ENCODE data around the gene NAT9.
A peak's percentile ranks its signal among the peaks of the same experiment; 100 is the strongest.

NAT9 gene

GRCh38 chr17:74748529-74749278, 27.4 kb downstream of the NAT9 start, which contains the start of gene NHERF1:
Gene NHERF1, plus strand, starts transcription at chr17:74748628. Its CDS starts 219 bp downstream, at chr17:74748847.
- Histone ChIP-seq H3K9ac (ENCODE audit: low read length) (peak within 1 kb of the TSS; percentile 57), H3K27me3 (ENCODE audit: control insufficient read depth in 1 of 2, insufficient read depth in 2 of 2, low read length in 2 of 2) (peaks cover 3 to 24% of the 10 kb centered on the region in 2 donors), H3K4me1 (ENCODE audit: insufficient read depth, low read length) (peaks cover 9% of the 10 kb centered on the region), H3K36me3 (ENCODE audit: insufficient read depth, low read length) (no peaks in the 10 kb centered on the region), H3K9me3 (ENCODE audit: low read length) (no peaks in the 10 kb centered on the region), H3K27ac (ENCODE audit: low read depth, low read length) (no peak within 1 kb of the TSS), H3K4me3 (ENCODE audit: low read depth in 1 of 2, low read length in 2 of 2) (peak within 1 kb of the TSS; percentile 77 to 80)

DNA sequence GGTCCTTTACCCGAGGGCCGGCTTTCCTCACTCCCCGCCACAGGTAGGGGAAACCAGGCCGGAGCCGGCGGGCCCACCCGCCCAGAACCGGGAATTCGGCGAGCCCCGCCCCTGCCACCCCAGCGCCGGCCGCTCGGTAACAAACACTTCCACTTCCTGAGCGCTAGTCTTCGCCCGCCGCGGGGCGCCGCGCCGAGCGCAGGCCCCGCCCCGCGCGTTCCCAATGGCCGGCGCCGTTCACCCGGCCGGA, 27.9 kb downstream of the NAT9 start:
- Histone ChIP-seq H3K36me3 (ENCODE audit: insufficient read depth, low read length) (no peaks in the 10 kb centered on the region), H3K27me3 (ENCODE audit: control insufficient read depth in 1 of 2, insufficient read depth in 2 of 2, low read length in 2 of 2) (peaks cover 5 to 28% of the 10 kb centered on the region in 2 donors), H3K27ac (ENCODE audit: low read depth, low read length) (no peak overlapping the region), H3K4me1 (ENCODE audit: insufficient read depth, low read length) (peaks cover 9% of the 10 kb centered on the region), H3K9me3 (ENCODE audit: low read length) (no peaks in the 10 kb centered on the region), H3K9ac (ENCODE audit: low read length) (no peak overlapping the region), H3K4me3 (ENCODE audit: low read depth in 1 of 2, low read length in 2 of 2) (peak overlapping the region; percentile 35 to 80)

DNA sequence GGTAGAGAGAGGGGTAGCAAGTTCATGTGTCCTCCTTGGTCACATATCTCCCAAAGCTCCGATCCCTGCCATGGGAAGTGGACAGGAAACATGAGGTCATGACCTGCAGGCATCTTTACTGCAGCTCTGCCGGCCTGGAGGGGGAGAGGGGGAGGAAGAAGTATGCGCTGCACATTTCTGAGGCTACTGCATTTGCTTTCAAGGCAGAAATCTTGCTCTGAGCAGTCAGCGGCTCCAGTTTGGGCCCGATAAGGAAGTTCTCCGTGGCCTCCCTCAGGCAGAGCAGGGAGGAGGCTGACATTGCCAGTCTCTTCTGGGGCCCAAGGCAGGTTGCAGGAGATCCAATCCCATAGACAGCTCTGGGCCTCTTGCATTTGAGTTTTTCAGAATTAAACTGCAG, 29.2 kb downstream of the NAT9 start:
- Histone ChIP-seq H3K4me3 (ENCODE audit: low read depth in 1 of 2, low read length in 2 of 2) (no peak overlapping the region), H3K36me3 (ENCODE audit: insufficient read depth, low read length) (no peaks in the 10 kb centered on the region), H3K9me3 (ENCODE audit: low read length) (no peaks in the 10 kb centered on the region), H3K27ac (ENCODE audit: low read depth, low read length) (no peak overlapping the region), H3K9ac (ENCODE audit: low read length) (no peak overlapping the region), H3K27me3 (ENCODE audit: control insufficient read depth in 1 of 2, insufficient read depth in 2 of 2, low read length in 2 of 2) (peaks cover 5 to 31% of the 10 kb centered on the region in 2 donors), H3K4me1 (ENCODE audit: insufficient read depth, low read length) (peaks cover 9% of the 10 kb centered on the region)

DNA sequence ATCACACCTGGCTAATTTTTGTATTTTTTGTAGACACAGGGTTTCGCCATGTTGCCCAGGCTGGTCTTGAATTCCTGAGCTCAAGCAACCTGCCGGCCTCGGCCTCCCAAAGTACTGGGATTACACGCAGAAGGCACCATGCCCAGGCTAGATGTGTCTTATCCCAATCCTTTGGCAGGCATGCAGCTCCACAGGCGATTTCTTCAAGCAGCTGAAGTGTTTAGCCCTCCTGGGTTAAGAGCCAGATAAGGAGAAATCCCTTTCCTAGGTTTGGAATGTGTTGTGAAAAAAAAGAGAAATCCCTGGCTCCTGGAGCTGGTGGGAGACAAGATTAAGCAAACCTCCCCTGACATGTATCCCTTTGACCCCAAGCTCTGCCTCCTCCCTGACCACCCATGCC, 29.8 kb downstream of the NAT9 start:
- no peaks in the 10 kb centered on the region for H3K9me3 ChIP-seq (ENCODE audit: low read length)
- H3K36me3 ChIP-seq (ENCODE audit: insufficient read depth, low read length) = no peaks in the 10 kb centered on the region
- H3K27ac ChIP-seq (ENCODE audit: low read depth, low read length) = no peak overlapping the region
- peaks cover 5 to 31% of the 10 kb centered on the region in 2 donors for H3K27me3 ChIP-seq (ENCODE audit: control insufficient read depth in 1 of 2, insufficient read depth in 2 of 2, low read length in 2 of 2)
- H3K4me1 ChIP-seq (ENCODE audit: insufficient read depth, low read length) = peaks cover 9% of the 10 kb centered on the region
- H3K4me3 ChIP-seq (ENCODE audit: low read depth in 1 of 2, low read length in 2 of 2) = no peak overlapping the region
- no peak overlapping the region for H3K9ac ChIP-seq (ENCODE audit: low read length)

GRCh38 chr17:74745548-74746177, 30.5 kb downstream of the NAT9 start:
- H3K9ac ChIP-seq (ENCODE audit: low read length) = no peak overlapping the region
- no peaks in the 10 kb centered on the region for H3K9me3 ChIP-seq (ENCODE audit: low read length)
- H3K4me1 ChIP-seq (ENCODE audit: insufficient read depth, low read length) = peaks cover 9% of the 10 kb centered on the region
- H3K4me3 ChIP-seq (ENCODE audit: low read depth in 1 of 2, low read length in 2 of 2) = no peak overlapping the region
- no peaks in the 10 kb centered on the region for H3K36me3 ChIP-seq (ENCODE audit: insufficient read depth, low read length)
- no peak overlapping the region for H3K27ac ChIP-seq (ENCODE audit: low read depth, low read length)
- peaks cover 5 to 37% of the 10 kb centered on the region in 2 donors for H3K27me3 ChIP-seq (ENCODE audit: control insufficient read depth in 1 of 2, insufficient read depth in 2 of 2, low read length in 2 of 2)

- Histone ChIP-seq H3K4me3 (ENCODE audit: low read depth in 1 of 2, low read length in 2 of 2) (peak overlapping the region in 1 of 2 donors; percentile 20), H3K27me3 (ENCODE audit: control insufficient read depth in 1 of 2, insufficient read depth in 2 of 2, low read length in 2 of 2) (peaks cover 5 to 42% of the 10 kb centered on the region in 2 donors), H3K36me3 (ENCODE audit: insufficient read depth, low read length) (no peaks in the 10 kb centered on the region), H3K9me3 (ENCODE audit: low read length) (no peaks in the 10 kb centered on the region), H3K27ac (ENCODE audit: low read depth, low read length) (no peak overlapping the region), H3K4me1 (ENCODE audit: insufficient read depth, low read length) (peaks cover 9% of the 10 kb centered on the region), H3K9ac (ENCODE audit: low read length) (no peak overlapping the region)
These were observed 31.2 kb downstream of the NAT9 start for GRCh38 chr17:74744714-74745547.

DNA sequence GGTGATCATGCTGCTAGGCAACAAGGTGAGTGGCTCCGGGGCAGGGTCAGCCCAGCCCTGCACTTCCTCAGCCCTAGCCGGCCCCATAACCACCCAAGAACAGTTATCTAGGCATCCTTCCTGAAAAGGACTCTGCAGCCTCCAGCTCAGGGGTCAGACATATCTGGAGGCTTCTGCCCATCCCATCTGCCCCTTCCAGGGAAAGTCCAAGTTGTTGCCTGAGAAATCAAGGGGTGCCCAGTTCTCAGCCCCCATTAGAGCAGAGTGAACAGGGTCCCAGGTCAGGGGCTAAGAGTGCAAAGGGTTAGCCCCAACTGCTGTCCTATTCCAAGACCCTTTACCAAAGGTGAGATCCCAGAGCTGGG, 31.8 kb downstream of the NAT9 start:
- Histone ChIP-seq H3K4me3 (ENCODE audit: low read depth in 1 of 2, low read length in 2 of 2) (peak overlapping the region in 1 of 2 donors; percentile 20), H3K4me1 (ENCODE audit: insufficient read depth, low read length) (peaks cover 9% of the 10 kb centered on the region), H3K9me3 (ENCODE audit: low read length) (no peaks in the 10 kb centered on the region), H3K27me3 (ENCODE audit: control insufficient read depth in 1 of 2, insufficient read depth in 2 of 2, low read length in 2 of 2) (peaks cover 5 to 43% of the 10 kb centered on the region in 2 donors), H3K27ac (ENCODE audit: low read depth, low read length) (no peak overlapping the region), H3K36me3 (ENCODE audit: insufficient read depth, low read length) (no peaks in the 10 kb centered on the region), H3K9ac (ENCODE audit: low read length) (no peak overlapping the region)

DNA sequence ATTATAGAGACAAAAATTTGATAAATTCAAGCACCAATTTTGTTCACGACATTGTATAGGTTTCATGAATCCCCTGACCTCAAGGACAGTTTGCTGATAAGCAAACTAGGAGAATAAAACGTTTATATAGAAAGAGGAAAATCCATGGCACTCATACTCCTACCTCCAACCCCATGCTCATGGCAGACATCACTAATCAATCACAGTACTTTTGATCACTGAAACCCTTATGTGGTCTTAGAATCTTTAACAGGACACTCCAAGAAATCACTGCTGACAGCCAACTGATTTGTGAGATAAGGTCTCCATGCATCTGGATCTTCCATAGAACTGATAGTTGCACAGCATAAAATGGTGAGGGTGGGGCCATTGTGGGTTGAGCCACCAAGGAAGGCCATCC, 32.4 kb downstream of the NAT9 start:
- H3K9ac ChIP-seq (ENCODE audit: low read length) = no peak overlapping the region
- H3K27me3 ChIP-seq (ENCODE audit: control insufficient read depth in 1 of 2, insufficient read depth in 2 of 2, low read length in 2 of 2) = peaks cover 10 to 43% of the 10 kb centered on the region in 2 donors

GRCh38 chr17:74742978-74743545, 33.1 kb downstream of the NAT9 start:
- Histone ChIP-seq H3K4me1 (ENCODE audit: insufficient read depth, low read length) (peaks cover 9% of the 10 kb centered on the region), H3K9me3 (ENCODE audit: low read length) (no peaks in the 10 kb centered on the region), H3K4me3 (ENCODE audit: low read depth in 1 of 2, low read length in 2 of 2) (no peak overlapping the region), H3K27me3 (ENCODE audit: control insufficient read depth in 1 of 2, insufficient read depth in 2 of 2, low read length in 2 of 2) (peaks cover 16 to 47% of the 10 kb centered on the region in 2 donors), H3K9ac (ENCODE audit: low read length) (no peak overlapping the region), H3K27ac (ENCODE audit: low read depth, low read length) (no peak overlapping the region), H3K36me3 (ENCODE audit: insufficient read depth, low read length) (no peaks in the 10 kb centered on the region)

More for the DNA sequence above, 32.4 kb downstream of the NAT9 start:
- Histone ChIP-seq H3K4me1 (ENCODE audit: insufficient read depth, low read length) (peaks cover 9% of the 10 kb centered on the region), H3K27ac (ENCODE audit: low read depth, low read length) (no peak overlapping the region), H3K36me3 (ENCODE audit: insufficient read depth, low read length) (no peaks in the 10 kb centered on the region), H3K9me3 (ENCODE audit: low read length) (no peaks in the 10 kb centered on the region), H3K4me3 (ENCODE audit: low read depth in 1 of 2, low read length in 2 of 2) (no peak overlapping the region)

DNA sequence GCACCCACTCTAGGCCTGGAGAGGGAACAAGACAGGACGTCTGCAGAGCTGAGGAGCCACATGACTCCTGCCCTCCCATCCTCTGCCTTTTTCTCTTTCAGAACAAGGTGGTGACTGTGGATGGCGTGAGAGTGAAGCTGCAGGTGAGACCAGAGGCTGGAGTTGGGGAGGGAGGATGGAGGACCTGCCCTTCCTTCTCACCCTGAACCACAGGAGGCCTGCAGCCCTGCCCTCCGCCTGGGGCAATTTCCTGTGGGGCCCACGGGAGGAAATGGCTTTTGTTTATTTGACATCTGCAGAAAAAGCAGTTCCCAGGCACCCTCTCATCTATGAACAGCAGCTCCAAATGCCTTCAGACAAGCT, 34.0 kb downstream of the NAT9 start:
- Histone ChIP-seq H3K27ac (ENCODE audit: low read depth, low read length) (no peak overlapping the region), H3K4me3 (ENCODE audit: low read depth in 1 of 2, low read length in 2 of 2) (no peak overlapping the region), H3K4me1 (ENCODE audit: insufficient read depth, low read length) (peaks cover 10% of the 10 kb centered on the region), H3K9ac (ENCODE audit: low read length) (no peak overlapping the region), H3K9me3 (ENCODE audit: low read length) (no peaks in the 10 kb centered on the region), H3K36me3 (ENCODE audit: insufficient read depth, low read length) (no peaks in the 10 kb centered on the region), H3K27me3 (ENCODE audit: control insufficient read depth in 1 of 2, insufficient read depth in 2 of 2, low read length in 2 of 2) (peaks cover 25 to 56% of the 10 kb centered on the region in 2 donors)

GRCh38 chr17:74740641-74741387, 35.3 kb downstream of the NAT9 start:
- Histone ChIP-seq H3K4me1 (ENCODE audit: insufficient read depth, low read length) (peaks cover 7% of the 10 kb centered on the region), H3K9ac (ENCODE audit: low read length) (no peak overlapping the region), H3K9me3 (ENCODE audit: low read length) (no peaks in the 10 kb centered on the region), H3K36me3 (ENCODE audit: insufficient read depth, low read length) (no peaks in the 10 kb centered on the region), H3K27ac (ENCODE audit: low read depth, low read length) (no peak overlapping the region), H3K27me3 (ENCODE audit: control insufficient read depth in 1 of 2, insufficient read depth in 2 of 2, low read length in 2 of 2) (peaks cover 25 to 65% of the 10 kb centered on the region in 2 donors), H3K4me3 (ENCODE audit: low read depth in 1 of 2, low read length in 2 of 2) (no peak overlapping the region)

Data from muscle layer of colon (tissue), 2 donors.